Keratinocyte (primary cell): ENCODE measurements around the gene SLC6A19. TPM values are rescaled to one million over a fixed set of nuclear protein-coding genes. Genes with fewer than 3 reads are reported as not detected.

Experiments used
- DNase-seq: peaks from one replicate; pipeline ENCODE4 v3.0.0-alpha.2; 2011; ENCODE audit warnings: low read depth, missing footprints, low spot score
- FAIRE-seq: peaks from 2 replicates; lab custom pipeline; 2011; peaks lifted over from hg19 to GRCh38; lab: Jason Lieb, UNC
- H2AFZ ChIP-seq: 2 replicates; pipeline ENCODE4 v1.6.0; 2012; ENCODE audit warnings: low read length, control low read depth, inconsistent platforms; ENCODE audit not compliant: control insufficient read depth
- H3K27ac ChIP-seq: 2 replicates; pipeline ENCODE4 v1.5.1; 2011; ENCODE audit warnings: low read length; ENCODE audit not compliant: control insufficient read depth, insufficient read depth
- H3K27me3 ChIP-seq: 3 replicates; pipeline ENCODE4 v1.6.0; 2011; ENCODE audit warnings: low read length; ENCODE audit not compliant: control insufficient read depth, insufficient read depth; ENCODE audit errors: extremely low read depth
- H3K36me3 ChIP-seq, 2 experiments: 2 replicates in 1 of 2; 3 replicates in 1 of 2; pipeline ENCODE4 v1.5.1; 2011; ENCODE audit warnings: low read length in 2 of 2, mild to moderate bottlenecking in 1 of 2; ENCODE audit not compliant: control insufficient read depth in 2 of 2, insufficient read depth in 2 of 2; ENCODE audit errors: extremely low read depth in 1 of 2
- H3K4me1 ChIP-seq: 3 replicates; pipeline ENCODE4 v1.5.1; 2011; ENCODE audit warnings: low read length; ENCODE audit not compliant: control insufficient read depth, insufficient read depth; ENCODE audit errors: extremely low read depth
- H3K4me2 ChIP-seq: 3 replicates; pipeline ENCODE4 v1.6.0; 2011; ENCODE audit warnings: low read depth, low read length; ENCODE audit not compliant: control insufficient read depth, insufficient read depth; ENCODE audit errors: extremely low read depth
- H3K4me3 ChIP-seq, 3 experiments: fragments of 200-600 bp in 1 of 3; sonication (generic) in 1 of 3; 2 replicates in 2 of 3; 3 replicates in 1 of 3; pipeline ENCODE4 v1.5.1; 2011 to 2016; ENCODE audit warnings: low read length in 3 of 3, mild to moderate bottlenecking in 3 of 3, control low read depth in 2 of 3, inconsistent platforms in 1 of 3, low read depth in 1 of 3, mixed read lengths in 1 of 3, mixed run types in 1 of 3, moderate library complexity in 1 of 3; ENCODE audit not compliant: control insufficient read depth in 2 of 3, insufficient read depth in 2 of 3; ENCODE audit errors: extremely low read depth in 1 of 3
- H3K79me2 ChIP-seq: 2 replicates; pipeline ENCODE4 v1.6.0; 2012; ENCODE audit warnings: low read length; ENCODE audit not compliant: control insufficient read depth, insufficient read depth
- H3K9ac ChIP-seq: 3 replicates; pipeline ENCODE4 v1.6.0; 2011; ENCODE audit warnings: low read length; ENCODE audit not compliant: control insufficient read depth, insufficient read depth; ENCODE audit errors: extremely low read depth
- H3K9me1 ChIP-seq: 3 replicates; pipeline ENCODE4 v1.6.0; 2011; ENCODE audit warnings: low read length; ENCODE audit not compliant: control insufficient read depth, insufficient read depth; ENCODE audit errors: extremely low read depth
- H3K9me3 ChIP-seq: 2 replicates; pipeline ENCODE4 v1.5.1; 2012; ENCODE audit warnings: low read depth, low read length; ENCODE audit not compliant: control insufficient read depth
- H4K20me1 ChIP-seq: 3 replicates; pipeline ENCODE4 v1.6.0; 2011; ENCODE audit warnings: low read length; ENCODE audit not compliant: control insufficient read depth, insufficient read depth; ENCODE audit errors: extremely low read depth
- CTCF ChIP-seq, 3 experiments: IDR thresholded peaks in 1 of 3; conservative IDR thresholded peaks in 1 of 3; optimal IDR thresholded peaks in 1 of 3; 2 replicates in 2 of 3; 3 replicates in 1 of 3; pipeline versions ENCODE3 to v1.5.1; 2011; ENCODE audit warnings: low read length in 3 of 3, mild to moderate bottlenecking in 3 of 3, moderate library complexity in 2 of 3, control low read depth in 1 of 3, inconsistent platforms in 1 of 3; ENCODE audit not compliant: insufficient read depth in 2 of 3; ENCODE audit errors: extremely low read depth in 1 of 3
- EZH2 ChIP-seq: IDR thresholded peaks from one replicate; pipeline ENCODE4 v1.6.1; 2012; ENCODE audit warnings: inconsistent platforms, mild to moderate bottlenecking, low read length, moderate library complexity
- dilution Hi-C: fragments of 300-500 bp; cut with MboI; formaldehyde crosslinking; loops from one replicate; pipeline ENCODE4 v1.7.0; 2020; ENCODE audit warnings: low sequenced_read_pairs; ENCODE audit not compliant: extremely low pct_ligation_motif_present
- polyA plus RNA-seq, 5 experiments: library from polyadenylated mRNA; depleted of rRNA in 3 of 5; stranded (reverse) in 3 of 5; stranded (forward) in 1 of 5; unstranded in 1 of 5; fragments of >200 nt; gene quantifications; 1 replicate in 1 of 5; 2 replicates in 3 of 5; 3 replicates in 1 of 5; pipeline versions ENCODE4 v1.2.1 to v1.2.3, GENCODE V29; 2011 to 2012; ENCODE audit warnings: missing spikeins in 2 of 5, low read depth in 1 of 5, low replicate concordance in 1 of 5

Gene SLC6A19
- polyA plus RNA-seq, 1 donor (not counting 4 experiments of a cell fraction or from before 2014, with no cell fraction given): not detected

- no peak overlapping the region for H3K4me3 ChIP-seq
- no peaks in the 10 kb centered on the region for H3K79me2 ChIP-seq
- H3K9me3 ChIP-seq: peaks cover 24% of the 10 kb centered on the region
- H3K27ac ChIP-seq: no peak overlapping the region
- no peak for TF ChIP-seq EZH2
- no peak for TF ChIP-seq CTCF (optimal IDR thresholded peaks at IDR 0.05 in 1 of 3, IDR thresholded peaks at IDR 0.05 in 1 of 3, conservative IDR thresholded peaks at IDR 0.05 in 1 of 3; ENCODE audit: extremely low read depth in 1 of 3, insufficient read depth in 2 of 3, low read length in 3 of 3)
- H3K9ac ChIP-seq: no peak overlapping the region
- no peak for DNase-seq
- dilution Hi-C loops: no loop called here
- no peaks in the 10 kb centered on the region for H3K27me3 ChIP-seq
- no peak overlapping the region for H3K4me2 ChIP-seq
- H4K20me1 ChIP-seq: no peaks in the 10 kb centered on the region
- H3K9me1 ChIP-seq: no peaks in the 10 kb centered on the region
- no peak overlapping the region for H2AFZ ChIP-seq
- no peaks in the 10 kb centered on the region for H3K4me1 ChIP-seq
- no peaks in the 10 kb centered on the region for H3K36me3 ChIP-seq
- FAIRE-seq: no peak
Observed at GRCh38 chr5:1218351-1219080, 17.1 kb downstream of the SLC6A19 start.

- peaks cover 24% of the 10 kb centered on the region for H3K9me3 ChIP-seq
- FAIRE-seq (no peak), DNase-seq (no peak)
- no peak overlapping the region for H3K4me3 ChIP-seq
- H3K4me1 ChIP-seq: no peaks in the 10 kb centered on the region
- no peaks in the 10 kb centered on the region for H3K36me3 ChIP-seq
- H4K20me1 ChIP-seq: no peaks in the 10 kb centered on the region
- no peak overlapping the region for H3K27ac ChIP-seq
- H3K27me3 ChIP-seq: no peaks in the 10 kb centered on the region
- H3K79me2 ChIP-seq: no peaks in the 10 kb centered on the region
- H2AFZ ChIP-seq: no peak overlapping the region
- H3K9ac ChIP-seq: no peak overlapping the region
- TF ChIP-seq CTCF (optimal IDR thresholded peaks at IDR 0.05 in 1 of 3, IDR thresholded peaks at IDR 0.05 in 1 of 3, conservative IDR thresholded peaks at IDR 0.05 in 1 of 3; ENCODE audit: extremely low read depth in 1 of 3, insufficient read depth in 2 of 3, low read length in 3 of 3) (no peak), EZH2 (no peak)
- H3K9me1 ChIP-seq: no peaks in the 10 kb centered on the region
- no peak overlapping the region for H3K4me2 ChIP-seq
- dilution Hi-C loops: no loop called here
Observed at GRCh38 chr5:1219098-1219767, 17.8 kb downstream of the SLC6A19 start.
